Left ventricle myocardium inferior (tissue), 1 donor: ENCODE data around the gene FOXM1. TPM values are rescaled to one million over a fixed set of nuclear protein-coding genes. Genes with fewer than 3 reads are reported as not detected.
A peak's percentile ranks its signal among the peaks of the same experiment; 100 is the strongest.

ENCODE experiments used
- DNase-seq: peaks from one replicate; pipeline ENCODE4 v3.0.0-alpha.2; 2020
- H3K27ac ChIP-seq: fragments of 200-600 bp; replicated peaks from 2 replicates; pipeline ENCODE4 v1.8.0; 2021
- H3K27me3 ChIP-seq: fragments of 200-600 bp; 2 replicates; pipeline ENCODE4 v1.8.0; 2021; ENCODE audit warnings: low read depth
- H3K36me3 ChIP-seq: fragments of 200-600 bp; 2 replicates; pipeline ENCODE4 v1.8.0; 2021
- H3K4me1 ChIP-seq: fragments of 200-600 bp; 2 replicates; pipeline ENCODE4 v1.8.0; 2021
- H3K4me3 ChIP-seq: fragments of 200-600 bp; 2 replicates; pipeline ENCODE4 v1.8.0; 2021; ENCODE audit warnings: mild to moderate bottlenecking, moderate library complexity
- H3K9me3 ChIP-seq: fragments of 200-600 bp; replicated peaks from 2 replicates; pipeline ENCODE4 v1.8.0; 2021
- intact Hi-C: fragments of 100-400 bp; cut with micrococcal nuclease; formaldehyde crosslinking; loops from one replicate; pipeline ENCODE4 v1.11.0; 2022
- total RNA-seq: library from RNA; stranded (reverse); fragmentation: NEBNext Ultra II Directional; extraction: Animal tissue kit (Norgen Biotek cat#: 25700); gene quantifications from one replicate; pipeline ENCODE4 v1.2.1, GENCODE V29; 2021
- TF ChIP-seq, protein P1 (sequence below): fragments of 200-600 bp; IDR thresholded peaks from 2 replicates; pipeline ENCODE4 v1.8.0; 2021; ENCODE audit warnings: antibody characterized with exemption, mild to moderate bottlenecking, borderline replicate concordance
- donor health status: DM: no; HTN: yes; CAD: no; lungs with severe emphysema.

The FOXM1 gene
- total RNA-seq, 1 donor from 2014 or later: 0.71 TPM

DNA sequence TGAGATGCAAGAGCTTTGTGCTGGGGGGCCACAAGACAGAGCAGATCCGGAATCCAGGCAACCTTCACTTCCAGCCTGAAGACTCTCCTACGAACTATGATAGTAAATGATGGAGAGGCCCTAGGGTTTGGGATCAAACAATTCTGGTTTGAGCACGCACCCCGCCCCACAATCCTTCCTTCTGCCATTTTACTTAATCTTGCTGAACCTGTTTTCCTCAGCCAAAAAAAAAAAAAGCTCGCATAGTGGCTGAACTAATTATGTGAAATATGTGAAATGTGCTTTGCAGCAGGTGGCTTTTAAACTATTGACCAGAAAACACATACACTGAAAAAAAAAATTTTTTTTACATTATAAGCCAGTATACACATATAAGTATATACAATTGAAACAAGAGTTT lies 65.2 kb downstream of the FOXM1 start:
- H3K36me3 ChIP-seq: peaks cover 12% of the 10 kb centered on the region
- no peak for DNase-seq
- H3K27me3 ChIP-seq: no peaks in the 10 kb centered on the region
- H3K27ac ChIP-seq: peak overlapping the region; percentile 99
- intact Hi-C loops: no loop called here
- H3K9me3 ChIP-seq: no peaks in the 10 kb centered on the region
- peak overlapping the region; percentile 90 for H3K4me3 ChIP-seq
- peaks cover 27% of the 10 kb centered on the region for H3K4me1 ChIP-seq
- TF ChIP-seq, protein P1, sequence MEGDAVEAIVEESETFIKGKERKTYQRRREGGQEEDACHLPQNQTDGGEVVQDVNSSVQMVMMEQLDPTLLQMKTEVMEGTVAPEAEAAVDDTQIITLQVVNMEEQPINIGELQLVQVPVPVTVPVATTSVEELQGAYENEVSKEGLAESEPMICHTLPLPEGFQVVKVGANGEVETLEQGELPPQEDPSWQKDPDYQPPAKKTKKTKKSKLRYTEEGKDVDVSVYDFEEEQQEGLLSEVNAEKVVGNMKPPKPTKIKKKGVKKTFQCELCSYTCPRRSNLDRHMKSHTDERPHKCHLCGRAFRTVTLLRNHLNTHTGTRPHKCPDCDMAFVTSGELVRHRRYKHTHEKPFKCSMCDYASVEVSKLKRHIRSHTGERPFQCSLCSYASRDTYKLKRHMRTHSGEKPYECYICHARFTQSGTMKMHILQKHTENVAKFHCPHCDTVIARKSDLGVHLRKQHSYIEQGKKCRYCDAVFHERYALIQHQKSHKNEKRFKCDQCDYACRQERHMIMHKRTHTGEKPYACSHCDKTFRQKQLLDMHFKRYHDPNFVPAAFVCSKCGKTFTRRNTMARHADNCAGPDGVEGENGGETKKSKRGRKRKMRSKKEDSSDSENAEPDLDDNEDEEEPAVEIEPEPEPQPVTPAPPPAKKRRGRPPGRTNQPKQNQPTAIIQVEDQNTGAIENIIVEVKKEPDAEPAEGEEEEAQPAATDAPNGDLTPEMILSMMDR: no peak

Other genes with a start within 250 kb of the FOXM1 start
- gene FKBP4, start 82.2 kb downstream of the FOXM1 start, total RNA-seq: 57.0 TPM
- gene ITFG2, start 64.5 kb downstream of the FOXM1 start, total RNA-seq: 12.4 TPM
- 1.2 TPM for gene NRIP2, start 42.1 kb downstream of the FOXM1 start, total RNA-seq
- not detected for gene TEX52, start 20.1 kb downstream of the FOXM1 start, total RNA-seq
- gene RHNO1, start within 50 bp of the FOXM1 start, total RNA-seq: 3.6 TPM
- gene TULP3, start 13.7 kb upstream of the FOXM1 start, total RNA-seq: 4.8 TPM
- 6.7 TPM for gene TEAD4, start 82.2 kb upstream of the FOXM1 start, total RNA-seq
- gene TSPAN9, start 200.2 kb upstream of the FOXM1 start, total RNA-seq: 305 TPM